CD4-positive, alpha-beta T cell treated with Interleukin-15 for 4 hours (primary cell): ENCODE data around the gene ZNF555.
A peak's percentile ranks its signal among the peaks of the same experiment; 100 is the strongest.
"Not testable (repeated sequence)": the region's sequence is repeated elsewhere in the genome, so short reads cannot be mapped to it uniquely, and the experiment has no call there.

ENCODE experiments used
- DNase-seq: peaks from one replicate; pipeline ENCODE4 v3.0.0-alpha.2; 2020; ENCODE audit warnings: low spot score

Gene ZNF555

DNA sequence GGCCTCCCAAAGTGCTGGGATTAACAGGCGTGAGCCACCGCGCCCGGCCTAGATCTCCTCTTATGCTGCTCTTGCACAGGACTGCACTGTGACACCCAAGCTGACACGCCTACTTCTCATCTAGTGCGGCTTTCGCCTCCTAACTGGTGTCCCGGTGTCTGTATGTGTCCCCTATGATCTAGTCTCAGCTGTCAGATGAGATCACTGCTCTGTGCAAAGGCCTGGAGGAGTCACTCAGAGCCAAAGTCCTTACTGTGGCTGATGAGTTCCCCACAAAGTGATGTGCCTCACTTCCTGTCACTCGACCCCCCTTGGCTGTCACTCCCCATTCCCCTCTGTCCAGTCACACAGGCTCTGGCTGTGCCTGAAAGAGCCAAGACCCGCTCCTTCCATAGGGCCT, 28.3 kb downstream of the ZNF555 start:
- no peak for DNase-seq

DNA sequence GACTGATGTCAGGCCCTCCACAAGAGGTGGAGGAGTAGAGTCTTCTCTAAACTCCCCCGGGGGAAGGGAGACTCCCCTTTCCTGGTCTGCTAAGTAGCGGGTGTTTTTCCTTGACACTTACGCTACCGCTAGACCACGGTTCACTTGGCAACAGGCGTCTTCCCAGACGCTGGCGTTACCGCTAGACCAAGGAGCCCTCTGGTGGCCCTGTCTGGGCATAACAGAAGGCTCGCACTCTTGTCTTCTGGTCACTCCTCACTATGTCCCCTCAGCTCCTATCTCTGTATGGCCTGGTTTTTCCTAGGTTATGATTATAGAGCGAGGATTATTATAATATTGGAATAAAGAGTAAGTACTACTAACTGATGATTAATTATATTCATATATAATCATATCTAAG, 30.9 kb downstream of the ZNF555 start:
- not testable (repeated sequence) for DNase-seq

DNA sequence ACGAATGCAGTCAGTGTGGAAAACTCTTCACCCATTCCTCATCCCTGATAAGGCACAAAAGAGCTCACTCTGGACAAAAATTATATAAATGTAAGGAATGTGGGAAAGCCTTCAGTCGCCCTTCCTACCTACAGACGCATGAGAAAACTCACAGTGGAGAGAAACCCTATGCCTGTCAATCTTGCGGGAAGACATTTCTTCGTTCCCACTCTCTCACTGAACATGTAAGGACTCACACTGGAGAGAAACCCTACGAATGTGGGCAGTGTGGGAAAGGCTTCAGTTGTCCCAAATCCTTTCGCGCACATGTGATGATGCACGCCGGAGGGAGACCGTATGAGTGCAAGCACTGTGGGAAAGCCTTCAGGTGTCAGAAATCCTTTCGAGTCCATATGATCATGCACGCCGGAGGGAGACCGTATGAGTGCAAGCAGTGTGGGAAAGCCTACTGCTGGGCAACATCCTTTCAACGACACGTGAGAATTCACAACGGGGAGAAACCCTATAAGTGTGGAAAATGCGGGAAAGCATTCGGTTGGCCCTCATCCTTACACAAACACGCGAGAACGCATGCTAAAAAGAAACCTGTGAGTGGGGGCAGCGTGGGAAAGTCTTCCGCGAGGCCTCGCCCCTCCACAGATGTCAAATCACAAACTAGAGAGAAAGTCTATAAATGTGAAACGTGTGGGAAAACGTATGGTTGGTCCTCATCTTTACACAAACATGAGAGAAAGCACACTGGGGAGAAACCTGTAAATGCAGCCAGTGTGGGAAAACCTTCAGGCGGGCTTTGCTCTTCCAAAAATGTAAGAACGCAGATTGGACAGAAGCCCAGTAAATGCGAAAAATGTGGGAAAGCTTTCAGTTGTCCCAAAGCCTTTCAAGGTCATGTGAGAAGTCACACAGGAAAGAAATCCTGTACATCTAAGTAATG, 36.4 kb downstream of the ZNF555 start:
- no peak for DNase-seq

- DNase-seq, result no peak
These were observed 42.6 kb downstream of the ZNF555 start for GRCh38 chr19:2883686-2884439.

DNA sequence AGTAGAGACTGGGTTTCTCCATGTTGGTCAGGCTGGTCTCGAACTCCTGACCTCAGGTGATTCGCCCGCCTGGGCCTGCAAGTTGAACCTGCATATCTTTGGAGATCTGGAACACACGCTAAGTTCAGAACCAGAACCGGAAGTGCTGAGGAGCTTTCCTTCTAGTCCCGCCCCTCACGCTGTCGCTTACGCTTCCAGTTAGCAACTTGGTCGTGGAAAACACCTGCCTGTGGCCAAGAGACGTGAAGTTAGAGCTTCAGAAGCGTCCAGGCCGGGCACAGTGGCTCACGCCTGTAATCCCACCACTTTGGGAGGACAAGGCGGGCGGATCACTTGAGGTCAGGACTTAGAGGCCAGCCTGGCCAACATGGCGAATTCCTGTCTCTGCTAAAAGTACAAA, 44.5 kb downstream of the ZNF555 start:
- no peak for DNase-seq

DNA sequence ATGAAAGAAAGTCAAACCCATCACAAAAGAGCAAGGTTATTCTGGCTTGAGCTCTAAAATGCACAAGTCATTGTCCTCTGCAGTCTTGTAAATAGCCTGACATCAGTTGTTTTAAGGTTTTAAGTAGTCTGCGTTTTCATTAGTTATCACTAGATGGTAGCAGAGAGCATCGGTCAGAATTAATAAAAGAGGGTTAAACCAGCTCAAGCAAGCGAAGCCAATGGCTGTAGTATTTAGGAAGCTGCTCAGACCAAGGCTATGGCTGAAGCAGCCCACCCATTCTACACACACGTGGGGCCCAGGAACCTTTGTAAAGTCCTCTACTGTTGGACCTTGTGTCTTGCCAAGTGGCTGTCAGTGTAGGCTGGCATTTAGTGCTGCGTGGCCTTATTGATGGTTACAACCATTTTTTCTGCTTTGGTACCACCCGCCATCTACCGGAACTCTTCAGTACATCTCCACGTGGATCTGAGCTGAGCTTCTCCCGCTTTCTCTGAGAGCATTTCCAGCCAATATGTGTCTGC, 46.2 kb downstream of the ZNF555 start:
- peak; percentile 51 for DNase-seq

DNA sequence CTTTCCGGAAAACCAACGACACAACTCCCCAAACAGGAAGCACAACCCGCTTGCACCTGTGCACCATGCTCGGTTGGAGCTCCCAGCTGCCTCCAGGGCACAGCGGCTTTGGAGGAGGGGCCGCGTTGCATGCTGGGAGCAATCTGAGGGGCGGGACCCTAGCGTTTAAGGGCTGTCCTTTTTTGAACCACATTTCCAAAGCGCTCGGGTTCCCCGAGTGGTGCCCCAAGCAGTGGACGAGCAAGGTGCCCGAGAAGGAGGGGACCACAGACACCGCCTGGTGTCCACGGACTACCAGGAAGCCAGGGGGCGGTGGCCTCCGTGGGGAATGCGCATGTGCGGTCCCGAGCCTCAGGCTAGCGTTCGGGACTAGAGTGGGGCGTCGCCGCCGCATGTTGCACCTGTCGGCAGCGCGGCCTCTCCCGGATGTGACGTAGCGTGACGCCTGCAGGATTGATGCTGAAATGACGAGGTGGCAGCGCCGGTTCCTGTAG, 47.5 kb downstream of the ZNF555 start:
- DNase-seq, result peak; percentile 50

GRCh38 chr19:2890531-2890930, 49.3 kb downstream of the ZNF555 start:
- not testable (repeated sequence) for DNase-seq

GRCh38 chr19:2896694-2897093, 55.4 kb downstream of the ZNF555 start:
- no peak for DNase-seq

DNA sequence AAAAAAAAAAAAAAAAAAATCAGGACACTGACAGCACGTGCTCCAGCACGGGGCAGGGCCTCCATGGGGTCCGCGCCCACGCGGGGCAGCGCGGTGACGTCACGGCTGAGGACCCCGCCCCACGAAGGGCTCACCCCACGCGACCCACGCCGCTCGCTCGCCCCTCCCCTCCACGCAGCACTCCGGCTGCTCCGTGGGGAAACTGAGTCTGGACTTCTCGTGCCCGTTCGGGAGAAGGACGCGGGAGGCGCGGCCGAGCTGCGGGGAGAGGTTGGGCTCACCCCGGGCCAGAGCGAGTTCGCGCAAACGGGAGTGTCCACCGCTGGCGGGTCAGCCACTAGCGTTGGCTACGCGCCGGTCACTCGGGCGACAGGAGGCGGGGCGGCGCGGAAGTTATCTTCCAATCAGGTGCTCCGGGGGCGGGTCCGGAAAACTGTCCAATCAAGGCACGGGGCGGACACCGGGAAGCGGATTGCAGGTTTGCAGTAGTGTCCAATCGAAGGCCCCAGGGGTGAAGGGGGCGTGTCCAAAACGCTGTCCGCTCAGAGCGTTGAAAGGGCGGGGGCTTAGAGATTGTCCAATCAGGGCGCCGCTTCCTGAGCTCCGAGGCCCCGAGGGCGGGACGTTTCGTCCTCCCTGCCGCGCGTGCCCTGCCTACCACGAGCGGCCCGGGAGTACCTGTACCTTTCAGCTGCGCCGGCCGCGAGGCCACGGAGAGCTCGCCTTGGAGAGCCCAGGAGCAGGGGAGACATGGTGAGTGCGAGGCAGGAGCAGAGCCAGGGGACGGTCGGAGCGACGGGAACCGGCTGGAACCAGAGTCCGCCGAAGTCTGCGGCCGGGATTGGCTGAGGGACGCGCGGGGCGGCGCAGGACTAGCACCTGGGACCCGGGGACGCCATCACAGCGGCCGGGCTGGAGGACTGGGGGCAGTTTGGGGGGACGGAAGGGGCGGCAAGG, 59.3 kb downstream of the ZNF555 start, which contains the start of gene ZNF57:
TSS of gene ZNF57 (plus strand) at position 633 of the 957 bp plus-strand sequence. CDS start at position 751, 118 bp downstream.
- peak; percentile 97 for DNase-seq

DNA sequence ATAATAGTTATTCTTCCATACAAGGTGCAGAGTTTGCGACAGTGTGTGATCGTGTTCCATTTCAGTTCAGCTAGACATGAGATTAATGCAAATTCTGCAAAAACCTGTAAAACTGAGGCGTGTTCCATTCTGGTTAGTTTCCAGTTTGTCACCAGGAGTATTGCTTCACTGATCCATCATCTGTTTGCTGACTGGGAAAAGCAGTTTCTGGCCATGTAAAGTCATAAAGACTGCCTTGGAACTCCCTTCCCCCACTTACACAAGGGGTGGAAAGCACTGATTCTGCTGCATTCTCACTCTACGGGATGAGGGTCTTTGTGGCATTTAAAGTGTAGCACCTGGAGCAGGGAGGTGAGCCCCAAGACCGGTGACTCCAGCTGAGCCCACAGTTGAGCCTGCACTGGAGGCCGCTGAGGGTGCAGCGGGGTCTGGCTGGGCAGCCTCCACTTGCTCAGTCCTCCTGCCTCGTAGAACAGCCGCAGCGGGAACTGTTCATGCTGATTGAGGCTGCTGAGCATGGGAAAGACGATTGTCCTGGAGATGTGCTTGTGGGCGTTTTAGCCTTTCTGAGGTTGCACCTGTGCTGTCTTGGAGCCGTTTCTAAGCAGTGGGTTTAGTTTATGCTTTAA, 61.4 kb downstream of the ZNF555 start:
- DNase-seq, result no peak

GRCh38 chr19:2903326-2903725, 62.1 kb downstream of the ZNF555 start:
- DNase-seq, result not testable (repeated sequence)

DNA sequence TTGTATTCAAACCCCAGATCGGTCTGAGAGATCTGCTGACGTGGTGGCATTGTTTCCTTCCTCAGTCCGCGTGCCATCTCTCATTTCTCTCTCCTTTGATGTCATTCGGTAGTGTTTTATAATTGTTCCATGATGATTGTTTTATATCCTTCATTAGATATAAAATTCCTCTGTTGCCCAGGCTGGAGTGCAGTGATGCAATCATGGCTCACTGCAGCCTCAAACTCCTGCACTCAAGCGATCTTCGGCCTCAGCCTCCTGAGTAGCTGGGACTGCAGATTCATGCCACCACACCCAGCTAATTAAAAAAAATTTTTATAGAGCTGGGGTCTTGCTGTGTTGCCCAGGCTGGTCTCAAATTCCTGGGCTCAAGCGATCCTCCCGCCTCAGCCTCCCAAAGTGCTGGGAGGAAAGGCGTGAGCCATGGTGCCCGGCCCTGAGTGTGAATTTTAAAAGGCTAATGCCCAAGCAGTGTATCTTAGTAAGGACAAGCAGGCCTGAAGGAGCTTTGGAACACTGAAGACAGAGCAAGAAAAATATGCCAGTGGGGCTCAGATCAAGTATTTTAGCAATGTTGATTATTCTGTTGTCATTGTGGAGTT, 64.7 kb downstream of the ZNF555 start:
- DNase-seq, result no peak

DNA sequence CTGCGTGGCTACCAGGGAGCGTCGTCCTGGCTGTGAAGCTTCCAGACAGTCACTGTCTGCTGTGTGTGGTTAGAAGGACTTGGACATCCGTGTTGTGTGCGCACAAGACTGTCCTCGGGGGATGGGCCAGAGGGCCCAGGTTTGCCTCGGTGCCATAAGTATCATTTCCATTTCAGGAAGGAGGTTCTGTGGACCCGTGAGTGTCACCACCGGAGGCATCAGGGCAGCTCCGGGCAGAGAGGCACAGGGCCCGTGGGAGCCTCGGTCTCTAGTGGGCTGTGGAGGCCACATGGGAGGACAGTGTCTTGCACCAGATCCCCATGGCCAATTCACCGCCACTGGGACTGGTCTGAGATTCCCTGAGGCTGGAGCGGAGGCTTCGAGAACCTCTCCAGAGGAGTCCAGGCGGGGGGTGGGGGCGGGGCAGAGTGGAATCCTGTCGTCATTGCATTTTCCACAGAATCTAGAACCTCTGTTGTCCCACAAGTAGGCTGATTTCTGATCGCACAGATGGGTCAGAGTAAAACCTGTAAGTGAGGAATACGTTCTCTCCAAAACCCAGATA, 65.4 kb downstream of the ZNF555 start:
- DNase-seq, result no peak
